Measurements from ENCODE around the gene SYT5. TPM values are rescaled to one million over a fixed set of nuclear protein-coding genes. Genes with fewer than 3 reads are reported as not detected.

The SYT5 gene
- total and polyA plus RNA-seq, 9 of the 15 experiments (the other 6 are each of a cell fraction or from before 2014, with no cell fraction given): 1.3 to 20.9 (median 8.8) TPM

- no peak for TF ChIP-seq IRF9 (tag; IDR thresholded peaks at IDR 0.05)
- peak; percentile 82; the same call in 1 of the 2 replicates for TF ChIP-seq RB1 (IDR thresholded peaks at IDR 0.05; ENCODE audit: low read depth)
- no peak for TF ChIP-seq ELF4 (CRISPR knock-in tag; IDR thresholded peaks at IDR 0.05)
- TF ChIP-seq ARID3B (CRISPR knock-in tag; IDR thresholded peaks at IDR 0.05; ENCODE audit: borderline replicate concordance): no peak
- no peak for TF ChIP-seq MEF2D (tag; conservative IDR thresholded peaks at IDR 0.05; ENCODE audit: low read depth)
- TF ChIP-seq ZBTB33 (CRISPR knock-in tag; IDR thresholded peaks at IDR 0.05): peak; percentile 78
- no peak for TF ChIP-seq HBP1 (CRISPR knock-in tag; IDR thresholded peaks at IDR 0.05)
- TF ChIP-seq RAD51 (IDR thresholded peaks at IDR 0.05; ENCODE audit: borderline replicate concordance, low read depth): no peak
- no peak for TF ChIP-seq XRCC4 (IDR thresholded peaks at IDR 0.05; ENCODE audit: extremely low read depth, insufficient read depth, insufficient read length)
- TF ChIP-seq KDM5B (IDR thresholded peaks at IDR 0.05; ENCODE audit: insufficient replicate concordance, low read depth, low read length): no peak
- no peak for TF ChIP-seq MCM7 (IDR thresholded peaks at IDR 0.05)
- no peak; the same call in 1 of the 2 replicates for TF ChIP-seq ETS1 (conservative IDR thresholded peaks at IDR 0.05; ENCODE audit: control insufficient read depth, low read depth, low read length)
- no peak for TF ChIP-seq ZNF146 (CRISPR knock-in tag; IDR thresholded peaks at IDR 0.05; ENCODE audit: unreplicated experiment)
- no peak for TF ChIP-seq CHD1 (IDR thresholded peaks at IDR 0.05; ENCODE audit: low read length)
- TF ChIP-seq NUFIP1 (IDR thresholded peaks at IDR 0.05; ENCODE audit: partially characterized antibody): no peak
- peak; percentile 53 for TF ChIP-seq FIP1L1 (IDR thresholded peaks at IDR 0.05; ENCODE audit: low read depth, low read length, poor library complexity, severe bottlenecking)
- TF ChIP-seq KLF6 (CRISPR knock-in tag; IDR thresholded peaks at IDR 0.05; ENCODE audit: borderline replicate concordance): no peak
- peak; percentile 44; the same call in 1 of the 2 replicates for TF ChIP-seq SIN3B (IDR thresholded peaks at IDR 0.05; ENCODE audit: low read depth)
- no peak for TF ChIP-seq SNIP1 (IDR thresholded peaks at IDR 0.05; ENCODE audit: low read depth)
- TF ChIP-seq SRSF3 (IDR thresholded peaks at IDR 0.05; ENCODE audit: insufficient read depth, low read length): no peak
- no peak for TF ChIP-seq PTBP1 (IDR thresholded peaks at IDR 0.05; ENCODE audit: low read depth, low read length)
Measured at GRCh38 chr19:55160128-55160985, 19.7 kb downstream of the SYT5 start (continued).
